Measurements from ENCODE around the gene MS4A8.

DNA sequence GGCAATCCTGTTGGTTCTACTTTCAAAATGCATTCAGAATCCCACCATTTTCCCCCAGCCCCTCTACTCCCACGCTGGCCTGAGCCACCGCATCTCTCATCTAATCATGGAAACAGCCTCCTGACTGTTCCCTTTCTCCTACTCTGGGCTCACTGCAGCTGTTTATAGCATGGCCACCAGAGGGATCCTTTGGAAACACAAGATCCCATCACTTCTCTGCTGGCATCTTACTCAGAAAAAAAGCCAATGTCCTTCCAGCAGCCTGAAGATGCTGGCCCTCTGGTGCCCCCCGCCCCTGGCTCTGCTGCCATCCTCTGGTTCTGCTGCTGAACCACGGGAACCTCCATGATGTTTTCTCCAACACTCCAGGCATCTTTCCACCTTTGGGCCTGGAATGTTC lies 11.1 kb downstream of the MS4A8 start:
- TF ChIP-seq, protein P1, sequence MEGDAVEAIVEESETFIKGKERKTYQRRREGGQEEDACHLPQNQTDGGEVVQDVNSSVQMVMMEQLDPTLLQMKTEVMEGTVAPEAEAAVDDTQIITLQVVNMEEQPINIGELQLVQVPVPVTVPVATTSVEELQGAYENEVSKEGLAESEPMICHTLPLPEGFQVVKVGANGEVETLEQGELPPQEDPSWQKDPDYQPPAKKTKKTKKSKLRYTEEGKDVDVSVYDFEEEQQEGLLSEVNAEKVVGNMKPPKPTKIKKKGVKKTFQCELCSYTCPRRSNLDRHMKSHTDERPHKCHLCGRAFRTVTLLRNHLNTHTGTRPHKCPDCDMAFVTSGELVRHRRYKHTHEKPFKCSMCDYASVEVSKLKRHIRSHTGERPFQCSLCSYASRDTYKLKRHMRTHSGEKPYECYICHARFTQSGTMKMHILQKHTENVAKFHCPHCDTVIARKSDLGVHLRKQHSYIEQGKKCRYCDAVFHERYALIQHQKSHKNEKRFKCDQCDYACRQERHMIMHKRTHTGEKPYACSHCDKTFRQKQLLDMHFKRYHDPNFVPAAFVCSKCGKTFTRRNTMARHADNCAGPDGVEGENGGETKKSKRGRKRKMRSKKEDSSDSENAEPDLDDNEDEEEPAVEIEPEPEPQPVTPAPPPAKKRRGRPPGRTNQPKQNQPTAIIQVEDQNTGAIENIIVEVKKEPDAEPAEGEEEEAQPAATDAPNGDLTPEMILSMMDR (IDR thresholded peaks at IDR 0.05), result no peak; the same call in 1 of the 2 replicates
- TF ChIP-seq ZFX (IDR thresholded peaks at IDR 0.05; ENCODE audit: borderline replicate concordance), result no peak

Data from 22Rv1 (cell line).